Mammary epithelial cell (primary cell): ENCODE data around the gene CARD6.
"Not testable (repeated sequence)": the region's sequence is repeated elsewhere in the genome, so short reads cannot be mapped to it uniquely, and the experiment has no call there.

Experiments used
- EZH2 ChIP-seq: IDR thresholded peaks from 2 replicates; pipeline ENCODE4 v1.6.1; 2012; ENCODE audit warnings: low read length, inconsistent platforms, borderline replicate concordance
- TF ChIP-seq, protein P1 (sequence below), 2 donors: IDR thresholded peaks in 1 of 2; conservative IDR thresholded peaks in 1 of 2; 2 replicates each; pipeline ENCODE4 v1.5.1; 2011 to 2012; ENCODE audit warnings: inconsistent platforms in 2 of 2, low read length in 2 of 2, mild to moderate bottlenecking in 2 of 2, control low read depth in 1 of 2, low read depth in 1 of 2; ENCODE audit not compliant: insufficient read depth in 1 of 2; ENCODE audit errors: extremely low read depth in 1 of 2

DNA sequence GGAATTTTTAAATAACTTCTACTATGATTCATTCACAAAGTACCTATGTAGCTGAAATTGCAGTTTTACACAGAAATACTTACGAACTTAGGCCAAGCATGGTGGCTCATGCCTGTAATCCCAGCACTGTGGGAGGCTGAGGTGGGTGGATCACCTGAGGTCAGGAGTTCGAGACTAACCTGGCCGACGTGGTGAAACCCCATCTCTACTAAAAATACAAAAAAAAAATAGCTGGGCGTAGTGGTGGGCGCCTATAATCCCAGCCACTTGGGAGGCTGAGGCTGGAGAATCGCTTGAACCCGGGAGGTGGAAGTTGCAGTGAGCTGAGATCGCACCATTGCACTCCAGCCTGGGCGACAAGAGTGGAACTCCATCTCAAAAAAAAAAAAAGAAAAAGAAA, 48.5 kb upstream of the CARD6 start:
- TF ChIP-seq, protein P1, sequence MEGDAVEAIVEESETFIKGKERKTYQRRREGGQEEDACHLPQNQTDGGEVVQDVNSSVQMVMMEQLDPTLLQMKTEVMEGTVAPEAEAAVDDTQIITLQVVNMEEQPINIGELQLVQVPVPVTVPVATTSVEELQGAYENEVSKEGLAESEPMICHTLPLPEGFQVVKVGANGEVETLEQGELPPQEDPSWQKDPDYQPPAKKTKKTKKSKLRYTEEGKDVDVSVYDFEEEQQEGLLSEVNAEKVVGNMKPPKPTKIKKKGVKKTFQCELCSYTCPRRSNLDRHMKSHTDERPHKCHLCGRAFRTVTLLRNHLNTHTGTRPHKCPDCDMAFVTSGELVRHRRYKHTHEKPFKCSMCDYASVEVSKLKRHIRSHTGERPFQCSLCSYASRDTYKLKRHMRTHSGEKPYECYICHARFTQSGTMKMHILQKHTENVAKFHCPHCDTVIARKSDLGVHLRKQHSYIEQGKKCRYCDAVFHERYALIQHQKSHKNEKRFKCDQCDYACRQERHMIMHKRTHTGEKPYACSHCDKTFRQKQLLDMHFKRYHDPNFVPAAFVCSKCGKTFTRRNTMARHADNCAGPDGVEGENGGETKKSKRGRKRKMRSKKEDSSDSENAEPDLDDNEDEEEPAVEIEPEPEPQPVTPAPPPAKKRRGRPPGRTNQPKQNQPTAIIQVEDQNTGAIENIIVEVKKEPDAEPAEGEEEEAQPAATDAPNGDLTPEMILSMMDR (conservative IDR thresholded peaks at IDR 0.05 in 1 of 2, IDR thresholded peaks at IDR 0.05 in 1 of 2; ENCODE audit: extremely low read depth in 1 of 2, insufficient read depth in 1 of 2, low read depth in 1 of 2, low read length in 2 of 2), result not testable (repeated sequence)
- not testable (repeated sequence) for TF ChIP-seq EZH2
